Posterior cingulate gyrus (tissue), 11 donors: ENCODE measurements around the gene SWI5.

Experiments
- DNase-seq, 10 donors: peaks; one replicate each; pipeline versions ENCODE4 v3.0.0 to v3.0.0-alpha.2; 2020 to 2021; ENCODE audit warnings: mixed read lengths in 3 of 10
- intact Hi-C: fragments of 100-400 bp; cut with DNase I; formaldehyde crosslinking; loops from one replicate; pipeline ENCODE4 v1.15.1; 2023

The SWI5 gene

DNA sequence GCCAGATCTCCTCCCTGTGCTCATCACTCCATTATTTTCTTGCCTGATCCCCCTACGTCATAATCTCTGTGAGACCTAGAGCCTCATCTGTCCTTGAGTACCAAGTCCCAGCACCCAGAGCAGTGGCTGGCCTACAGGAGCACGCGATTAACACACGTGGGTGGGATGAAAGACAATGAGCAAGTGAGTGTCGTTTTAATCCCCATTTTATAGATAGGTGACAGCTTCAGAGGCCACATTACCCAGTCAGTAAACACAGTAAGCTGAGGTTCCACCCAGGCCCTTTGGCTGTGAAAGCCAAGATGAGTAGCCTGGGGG lies 28.9 kb downstream of the SWI5 start:
- no peak for DNase-seq
- intact Hi-C loops, result no loop called here

DNA sequence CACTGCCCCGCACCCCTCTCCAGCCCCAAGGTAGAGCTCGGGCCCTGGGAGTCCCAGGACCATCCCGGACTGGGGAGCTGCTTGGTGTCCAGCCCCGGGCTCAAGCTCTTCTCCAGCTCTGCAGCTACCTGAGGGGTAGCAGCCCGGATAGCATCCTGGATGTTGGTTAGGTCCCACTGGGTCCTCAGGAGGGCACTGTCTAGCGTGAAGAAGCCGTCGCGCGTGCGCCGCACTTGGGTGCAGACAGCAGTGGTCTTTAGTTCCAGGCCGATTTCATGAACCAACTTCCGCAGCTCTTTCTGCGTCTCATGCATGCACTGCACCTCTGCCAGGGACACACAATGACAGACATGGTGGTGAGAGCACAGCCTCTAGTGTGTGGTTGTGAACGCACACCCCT lies 33.5 kb downstream of the SWI5 start:
- intact Hi-C loops, result no loop called here
- no peak for DNase-seq

DNA sequence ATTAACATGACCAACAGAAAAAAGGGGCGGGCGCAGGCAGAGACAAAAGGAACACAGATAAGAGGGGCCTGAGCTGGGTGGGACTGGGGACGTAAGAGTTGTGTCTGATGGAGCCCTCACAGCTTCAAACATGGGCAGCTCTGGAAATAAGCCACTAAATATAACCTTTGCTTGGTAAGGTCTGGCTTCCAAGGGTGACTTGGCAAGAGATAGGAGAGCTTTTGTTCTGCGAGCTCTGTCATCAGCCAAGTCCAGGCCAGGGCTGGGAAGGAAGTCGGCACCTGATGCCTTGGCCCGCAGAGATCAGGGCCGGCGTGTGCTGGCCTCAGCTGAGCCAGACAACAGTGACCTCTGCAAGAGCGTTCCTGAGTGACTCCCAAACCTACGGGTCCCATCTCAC lies 34.4 kb downstream of the SWI5 start:
- intact Hi-C loops, result no loop called here
- DNase-seq, result no peak

GRCh38 chr9:128314697-128315096 lies 38.6 kb downstream of the SWI5 start:
- intact Hi-C loops, result no loop called here
- no peak for DNase-seq

DNA sequence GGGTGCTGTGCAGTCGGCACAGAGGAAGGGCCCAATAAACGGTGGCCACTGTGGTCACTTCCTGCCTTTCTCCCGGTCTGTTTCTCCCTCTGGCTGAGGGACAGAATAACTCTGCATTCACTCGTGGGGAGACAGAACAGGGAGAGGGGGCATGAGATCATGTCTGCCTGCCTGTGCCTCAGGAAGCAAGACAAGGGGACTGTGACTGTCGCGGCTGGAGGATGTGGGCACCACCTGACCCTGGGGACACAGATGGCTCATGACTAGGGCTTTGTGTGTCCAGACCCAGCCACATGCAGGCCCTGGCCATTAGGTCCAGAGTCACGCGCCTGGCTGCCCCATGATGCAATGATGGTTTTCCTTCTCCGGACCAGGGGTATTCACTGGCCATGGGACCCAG lies 40.3 kb downstream of the SWI5 start:
- intact Hi-C loops, result no loop called here
- DNase-seq, result peak; percentile 74 to 99 (median 89)

GRCh38 chr9:128317629-128318028 lies 41.6 kb downstream of the SWI5 start:
- no peak for DNase-seq
- intact Hi-C loops, result no loop called here

DNA sequence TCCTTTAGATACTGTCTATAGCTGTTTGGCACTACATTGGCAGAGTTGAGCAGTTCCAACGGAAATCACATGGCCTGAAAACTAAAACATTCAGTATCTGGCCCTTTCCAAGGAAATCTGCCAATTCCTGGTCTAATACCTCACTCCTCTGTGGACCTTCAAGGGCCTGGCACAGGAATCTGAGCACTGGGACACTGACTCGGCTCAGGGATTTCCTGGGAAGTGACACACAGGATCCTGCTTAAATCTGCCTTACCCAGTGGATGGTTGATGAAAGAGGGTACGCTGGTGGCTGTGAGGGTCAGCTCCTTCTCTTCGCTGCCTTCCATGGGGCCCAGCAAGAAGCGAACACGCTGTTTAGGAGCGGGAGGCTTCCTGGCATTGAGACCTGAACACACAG lies 45.3 kb downstream of the SWI5 start:
- no peak for DNase-seq
- intact Hi-C loops, result no loop called here

- intact Hi-C loops, result no loop called here
- DNase-seq, result no peak
Observed at GRCh38 chr9:128321879-128322403, 45.9 kb downstream of the SWI5 start.

DNA sequence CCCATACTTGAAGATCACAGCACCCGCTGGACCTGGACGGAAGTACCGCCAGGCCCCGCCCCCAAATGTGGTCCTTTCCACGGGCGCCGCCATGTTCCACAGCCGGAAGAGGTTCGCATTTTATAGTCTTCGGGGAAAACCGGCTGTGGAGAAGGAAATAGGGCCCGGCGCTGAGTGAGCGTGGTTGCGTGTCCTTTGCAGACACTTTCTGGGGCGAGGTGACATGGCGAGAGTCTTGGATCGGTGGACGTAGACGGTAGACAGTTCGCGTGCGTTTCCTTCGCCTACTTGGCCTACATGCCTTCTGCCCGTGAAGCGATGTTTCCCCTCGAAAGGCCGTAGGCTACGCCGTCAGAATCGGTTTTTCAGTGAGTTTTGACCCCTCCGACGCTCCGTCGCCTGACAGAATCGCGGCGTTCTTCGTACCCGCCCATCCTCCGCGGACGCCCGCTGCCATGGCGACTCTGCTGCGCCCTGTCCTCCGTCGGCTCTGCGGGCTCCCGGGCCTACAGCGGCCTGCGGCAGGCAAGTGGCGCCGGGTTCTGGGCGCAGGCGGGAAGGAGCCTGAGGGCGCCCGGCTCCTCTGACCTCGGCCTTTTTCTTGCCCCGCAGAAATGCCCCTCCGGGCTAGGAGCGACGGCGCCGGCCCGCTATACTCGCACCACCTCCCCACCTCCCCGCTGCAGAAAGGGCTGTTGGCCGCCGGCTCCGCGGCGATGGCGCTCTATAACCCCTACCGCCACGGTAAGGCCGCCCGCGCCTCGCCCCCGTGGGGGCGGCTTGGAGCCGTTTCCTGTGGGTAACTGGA lies 46.5 kb downstream of the SWI5 start, which contains the start of the genes COQ4 and TRUB2:
COQ4 (plus strand) TSS at position 436 of the 808 bp plus-strand sequence; CDS start at position 456, 20 bp downstream.
TRUB2 (minus strand) TSS at position 44 of the 808 bp plus-strand sequence; CDS start at position 5, 39 bp downstream.
- peak; percentile 90 to 99 (median 93) for DNase-seq
- intact Hi-C loops, result no loop called here

DNA sequence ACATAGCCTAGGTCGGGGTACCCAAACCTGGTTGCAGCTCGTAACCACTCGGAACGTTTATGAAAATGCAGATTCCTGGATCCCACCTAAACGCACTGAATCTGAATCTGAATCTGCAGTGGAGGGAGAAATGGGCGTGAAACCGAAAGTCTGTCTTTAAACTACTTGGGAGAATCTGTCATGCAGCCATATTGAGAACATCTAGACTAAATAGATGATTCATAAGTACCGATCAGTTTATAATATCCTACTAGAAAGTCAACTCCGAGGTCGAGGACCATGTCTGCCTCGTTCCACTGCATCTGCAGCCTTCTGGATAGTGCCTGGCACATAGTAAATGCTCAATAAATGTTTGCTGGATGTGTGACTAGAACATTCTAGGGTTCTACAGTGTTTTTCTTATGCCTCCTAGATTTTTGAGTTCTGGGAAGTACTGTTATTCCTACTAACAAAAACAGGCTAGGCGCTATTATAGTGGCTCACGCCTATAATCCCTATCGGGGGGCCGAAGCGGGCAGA lies 47.2 kb downstream of the SWI5 start:
- intact Hi-C loops, result no loop called here
- DNase-seq, result no peak

GRCh38 chr9:128323791-128324190 lies 47.7 kb downstream of the SWI5 start:
- intact Hi-C loops, result no loop called here
- no peak for DNase-seq

GRCh38 chr9:128324401-128324800 lies 48.3 kb downstream of the SWI5 start:
- intact Hi-C loops, result no loop called here

DNA sequence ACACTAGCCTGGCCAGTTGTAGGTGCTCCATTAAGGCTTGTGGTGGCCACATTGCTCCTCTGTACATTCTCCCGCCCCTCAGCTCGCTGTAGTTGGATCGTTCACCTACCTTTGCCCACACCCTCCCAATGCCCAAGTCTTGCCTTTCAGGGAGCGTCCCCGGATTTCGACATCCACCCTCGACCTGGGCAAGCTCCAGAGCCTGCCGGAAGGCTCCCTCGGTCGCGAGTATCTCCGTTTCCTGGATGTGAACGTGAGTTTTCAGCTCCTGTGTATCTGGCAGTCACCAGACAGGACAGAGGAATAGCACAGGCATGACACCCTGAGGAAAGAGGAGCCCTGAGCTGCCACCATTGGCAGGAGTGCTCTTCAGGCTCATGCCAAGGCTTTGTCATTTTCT lies 49.6 kb downstream of the SWI5 start:
- intact Hi-C loops, result no loop called here
- no peak for DNase-seq

More at GRCh38 chr9:128324401-128324800, 48.3 kb downstream of the SWI5 start:
- DNase-seq, result no peak

DNA sequence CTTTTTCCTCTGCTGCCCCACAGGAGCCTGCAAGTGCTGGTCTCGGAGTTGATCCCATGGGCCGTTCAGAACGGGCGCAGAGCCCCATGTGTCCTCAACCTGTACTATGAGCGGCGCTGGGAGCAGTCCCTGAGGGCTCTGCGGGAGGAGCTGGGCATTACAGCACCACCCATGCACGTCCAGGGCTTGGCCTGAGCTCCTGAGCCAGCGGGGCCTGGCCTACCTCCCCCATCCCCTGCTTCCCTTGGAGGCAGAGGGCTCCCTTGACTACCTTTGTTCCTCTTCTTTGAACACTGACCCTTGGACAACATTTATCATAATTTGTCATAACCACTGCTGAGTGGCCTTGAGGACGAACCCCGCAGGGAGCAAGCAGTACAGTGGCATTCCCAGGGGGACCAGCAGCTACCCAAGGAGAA lies 57.4 kb downstream of the SWI5 start:
- DNase-seq, result no peak
- intact Hi-C loops, result no loop called here

DNA sequence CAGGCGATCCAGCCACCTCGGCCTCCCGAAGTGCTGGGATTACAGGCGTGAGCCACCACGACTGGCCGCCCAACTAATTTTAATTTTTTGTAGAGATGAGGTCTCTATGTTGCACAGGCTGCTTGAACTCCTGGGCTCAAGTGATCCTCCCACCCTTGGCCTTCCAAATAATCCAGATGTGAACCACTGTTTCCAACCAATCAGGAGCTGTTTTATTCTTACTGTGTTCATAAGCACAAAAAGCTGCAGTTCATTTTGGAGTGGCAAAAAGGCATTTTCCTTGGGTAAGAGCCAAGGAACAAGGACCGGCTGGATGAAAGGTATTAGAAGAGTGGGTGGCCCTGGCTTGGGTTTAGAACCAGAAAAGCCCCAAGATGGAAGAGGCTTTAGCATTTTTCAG lies 59.1 kb downstream of the SWI5 start:
- intact Hi-C loops, result no loop called here
- DNase-seq, result no peak

- DNase-seq, result no peak
- intact Hi-C loops, result no loop called here
Observed at GRCh38 chr9:128335914-128336313, 59.8 kb downstream of the SWI5 start.

- intact Hi-C loops, result no loop called here
- no peak for DNase-seq
Observed at GRCh38 chr9:128337936-128338335, 61.9 kb downstream of the SWI5 start.
